HEK293 (cell line): ENCODE data around the gene SLC25A30.

Experiments
- CTCF ChIA-PET: fragments of 350-600 bp; formaldehyde crosslinking; extraction: SDS; loops from one replicate; lab custom pipeline; 2021; ENCODE audit warnings: antibody characterized with exemption; lab: Yijun Ruan, JAX
- POLR2A ChIA-PET: fragments of 300-600 bp; formaldehyde crosslinking; extraction: SDS; loops from one replicate; lab custom pipeline; 2020; ENCODE audit warnings: antibody characterized with exemption, inconsistent platforms; lab: Yijun Ruan, JAX
- H3K27ac ChIP-seq: fragments of 200-500 bp; sonication (Bioruptor generic); 2 replicates; pipeline ENCODE4 v1.5.1; 2014; ENCODE audit warnings: low read depth, low read length, control low read depth, inconsistent platforms; ENCODE audit errors: extremely low read depth
- H3K36me3 ChIP-seq, 2 experiments: fragments of 200-500 bp in 1 of 2; sonication (Bioruptor generic) in 1 of 2; 1 replicate in 1 of 2; 2 replicates in 1 of 2; pipeline ENCODE4 v1.5.1; 2014 to 2017; ENCODE audit warnings: inconsistent platforms in 2 of 2, low read length in 2 of 2; ENCODE audit not compliant: control insufficient read depth in 2 of 2, insufficient read depth in 1 of 2
- H3K4me1 ChIP-seq: fragments of 200-500 bp; sonication (Bioruptor generic); 2 replicates; pipeline ENCODE4 v1.5.1; 2014; ENCODE audit warnings: mild to moderate bottlenecking, low read length, inconsistent platforms; ENCODE audit not compliant: control insufficient read depth, insufficient read depth
- H3K4me3 ChIP-seq: 2 replicates; pipeline ENCODE4 v1.5.1; 2011; ENCODE audit warnings: low read depth, mild to moderate bottlenecking, control low read depth, low read length, moderate library complexity
- H3K9me3 ChIP-seq: fragments of 200-500 bp; sonication (Bioruptor generic); 2 replicates; pipeline ENCODE4 v1.5.1; 2014; ENCODE audit warnings: low read depth, low read length, inconsistent platforms; ENCODE audit not compliant: control insufficient read depth, insufficient read depth
- TRIM28 ChIP-seq: IDR thresholded peaks from 2 replicates; pipeline ENCODE4 v1.6.1; 2011; ENCODE audit warnings: low read length, control low read depth, borderline replicate concordance
- ZBTB1 ChIP-seq: fragments of 450-650 bp; formaldehyde crosslinking; IDR thresholded peaks from 2 replicates; pipeline ENCODE4 v1.5.1; 2016; ENCODE audit warnings: missing biosample characterization, missing genetic modification characterization
- ZBTB7A ChIP-seq: fragments of 450-650 bp; formaldehyde crosslinking; IDR thresholded peaks from 2 replicates; pipeline ENCODE4 v1.5.1; 2016; ENCODE audit warnings: low read depth, missing biosample characterization, missing genetic modification characterization
- ZBTB8A ChIP-seq: fragments of 450-650 bp; formaldehyde crosslinking; IDR thresholded peaks from 2 replicates; pipeline ENCODE4 v1.5.1; 2016; ENCODE audit warnings: missing biosample characterization, missing genetic modification characterization
- ZNF133 ChIP-seq: fragments of 450-650 bp; formaldehyde crosslinking; IDR thresholded peaks from 2 replicates; pipeline ENCODE4 v1.5.1; 2016; ENCODE audit warnings: missing biosample characterization, missing genetic modification characterization
- ZNF157 ChIP-seq: fragments of 450-650 bp; formaldehyde crosslinking; IDR thresholded peaks from 2 replicates; pipeline ENCODE4 v1.5.1; 2016; ENCODE audit warnings: missing biosample characterization, missing genetic modification characterization
- ZNF16 ChIP-seq: fragments of 450-650 bp; formaldehyde crosslinking; IDR thresholded peaks from 2 replicates; pipeline ENCODE4 v1.5.1; 2016; ENCODE audit warnings: low read depth, missing biosample characterization, missing genetic modification characterization
- ZNF175 ChIP-seq: fragments of 450-650 bp; formaldehyde crosslinking; IDR thresholded peaks from 2 replicates; pipeline ENCODE4 v1.5.1; 2016; ENCODE audit warnings: missing biosample characterization, missing genetic modification characterization
- ZNF184 ChIP-seq: fragments of 450-650 bp; IDR thresholded peaks from 2 replicates; pipeline ENCODE4 v1.5.1; 2018; ENCODE audit warnings: missing biosample characterization, mild to moderate bottlenecking, missing genetic modification characterization
- ZNF23 ChIP-seq: fragments of 450-650 bp; formaldehyde crosslinking; IDR thresholded peaks from 2 replicates; pipeline ENCODE4 v1.5.1; 2016; ENCODE audit warnings: missing biosample characterization, missing genetic modification characterization, borderline replicate concordance
- ZNF266 ChIP-seq: fragments of 450-650 bp; formaldehyde crosslinking; IDR thresholded peaks from 2 replicates; pipeline ENCODE4 v1.5.1; 2016; ENCODE audit warnings: missing biosample characterization, missing genetic modification characterization, low read depth
- ZNF350 ChIP-seq: fragments of 450-650 bp; formaldehyde crosslinking; IDR thresholded peaks from 2 replicates; pipeline ENCODE4 v1.5.0; 2017; ENCODE audit warnings: missing biosample characterization, mild to moderate bottlenecking, missing genetic modification characterization
- ZNF510 ChIP-seq: fragments of 450-650 bp; formaldehyde crosslinking; IDR thresholded peaks from 2 replicates; pipeline ENCODE4 v1.5.1; 2018; ENCODE audit warnings: mild to moderate bottlenecking, missing genetic modification characterization, missing biosample characterization; ENCODE audit not compliant: insufficient replicate concordance
- ZNF571 ChIP-seq: fragments of 450-650 bp; formaldehyde crosslinking; IDR thresholded peaks from 2 replicates; pipeline ENCODE4 v1.5.0; 2017; ENCODE audit warnings: missing biosample characterization, missing genetic modification characterization
- ZNF664 ChIP-seq: fragments of 450-650 bp; formaldehyde crosslinking; IDR thresholded peaks from 2 replicates; pipeline ENCODE4 v1.5.1; 2016; ENCODE audit warnings: missing biosample characterization, missing genetic modification characterization
- ZNF777 ChIP-seq: fragments of 450-650 bp; formaldehyde crosslinking; IDR thresholded peaks from 2 replicates; pipeline ENCODE4 v1.5.1; 2017; ENCODE audit warnings: missing biosample characterization, missing genetic modification characterization, borderline replicate concordance
- ZSCAN30 ChIP-seq: fragments of 450-650 bp; IDR thresholded peaks from 2 replicates; pipeline ENCODE4 v1.5.1; 2018; ENCODE audit warnings: missing biosample characterization, mild to moderate bottlenecking, missing genetic modification characterization, moderate library complexity
- TF ChIP-seq, protein P1 (sequence below): fragments of 450-650 bp; formaldehyde crosslinking; conservative IDR thresholded peaks from 2 replicates; pipeline ENCODE4 v1.5.1; 2016; ENCODE audit warnings: low read depth, missing biosample characterization, missing genetic modification characterization
- TF ChIP-seq, protein P2 (sequence below): fragments of 450-650 bp; formaldehyde crosslinking; IDR thresholded peaks from 2 replicates; pipeline ENCODE4 v1.5.1; 2016; ENCODE audit warnings: missing biosample characterization, missing genetic modification characterization
- TF ChIP-seq, protein P3 (sequence below): fragments of 450-650 bp; formaldehyde crosslinking; IDR thresholded peaks from 2 replicates; pipeline ENCODE4 v1.5.1; 2016; ENCODE audit warnings: missing biosample characterization, missing genetic modification characterization
- TF ChIP-seq, protein P4 (sequence below): fragments of 450-650 bp; formaldehyde crosslinking; IDR thresholded peaks from 2 replicates; pipeline ENCODE4; 2016; ENCODE audit warnings: missing biosample characterization, missing genetic modification characterization
- TF ChIP-seq, protein P5 (sequence below): fragments of 450-650 bp; formaldehyde crosslinking; IDR thresholded peaks from 2 replicates; pipeline ENCODE4 v1.5.1; 2016; ENCODE audit warnings: missing biosample characterization, missing genetic modification characterization, borderline replicate concordance

The SLC25A30 gene

DNA sequence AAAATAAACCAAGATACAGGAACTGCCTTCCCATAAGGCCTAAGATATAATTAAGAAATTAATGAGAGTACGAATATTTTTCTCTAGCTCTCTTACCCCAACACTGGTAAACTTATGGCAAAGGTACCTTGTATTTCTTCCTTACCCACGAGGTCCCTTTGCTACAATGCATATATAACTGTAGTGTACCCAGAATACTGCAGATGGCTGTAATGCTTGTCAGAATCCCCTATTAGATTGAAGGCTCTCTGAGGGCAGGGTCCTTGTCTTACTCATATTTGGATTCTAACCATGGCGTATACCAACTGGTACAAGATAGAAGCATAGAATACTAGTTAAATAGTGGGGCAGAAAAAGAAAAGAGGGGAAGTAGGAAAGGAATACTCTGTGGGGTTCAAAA is 15.1 kb downstream of the SLC25A30 start:
- ChIA-PET POLR2A (no interaction called here), CTCF (interaction anchor here (0.9 kb wide), 1 partner anchor 10 kb away, joined by 4 read pairs; no protein-coding TSS in a partner anchor)
- no peak overlapping the region for H3K27ac ChIP-seq
- no peak overlapping the region for H3K4me3 ChIP-seq
- H3K4me1 ChIP-seq = no peaks in the 10 kb centered on the region
- H3K36me3 ChIP-seq = peaks cover 6 to 46% of the 10 kb centered on the region in 2 experiments; a peak in 2 of 3 replicates
- no peaks in the 10 kb centered on the region for H3K9me3 ChIP-seq
- TF ChIP-seq ZBTB7A (tag by site-specific recombination) = no peak
- TF ChIP-seq ZNF184 (tag by site-specific recombination) = no peak
- TF ChIP-seq ZNF510 = no peak

DNA sequence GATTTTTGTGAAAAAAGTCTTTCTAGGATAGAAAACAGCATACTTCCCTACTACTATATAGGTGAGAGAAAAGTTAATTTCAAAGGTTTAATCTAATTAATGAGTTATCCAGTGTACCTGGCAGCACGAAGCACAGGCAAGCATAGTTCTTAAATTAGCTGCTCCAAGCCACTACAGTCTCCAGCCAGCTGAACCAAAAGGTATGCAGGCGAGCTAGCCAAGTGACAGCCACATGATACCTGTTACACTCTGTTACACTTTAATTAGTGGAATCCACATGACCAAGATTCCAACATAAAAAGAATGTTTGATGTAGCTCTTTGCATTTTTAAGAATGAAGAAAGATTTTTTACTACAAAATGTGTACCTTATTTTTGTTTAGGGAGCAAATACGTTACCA is 15.5 kb downstream of the SLC25A30 start:
- no peak for TF ChIP-seq ZNF23
- no peak for TF ChIP-seq ZNF777 (tag by site-specific recombination)
- TF ChIP-seq ZNF157 (tag by site-specific recombination) = no peak
- TF ChIP-seq ZNF664 (tag by site-specific recombination) = no peak
- no peak for TF ChIP-seq ZSCAN30 (tag by site-specific recombination)
- TF ChIP-seq ZNF350 = no peak
- TF ChIP-seq, protein P1, sequence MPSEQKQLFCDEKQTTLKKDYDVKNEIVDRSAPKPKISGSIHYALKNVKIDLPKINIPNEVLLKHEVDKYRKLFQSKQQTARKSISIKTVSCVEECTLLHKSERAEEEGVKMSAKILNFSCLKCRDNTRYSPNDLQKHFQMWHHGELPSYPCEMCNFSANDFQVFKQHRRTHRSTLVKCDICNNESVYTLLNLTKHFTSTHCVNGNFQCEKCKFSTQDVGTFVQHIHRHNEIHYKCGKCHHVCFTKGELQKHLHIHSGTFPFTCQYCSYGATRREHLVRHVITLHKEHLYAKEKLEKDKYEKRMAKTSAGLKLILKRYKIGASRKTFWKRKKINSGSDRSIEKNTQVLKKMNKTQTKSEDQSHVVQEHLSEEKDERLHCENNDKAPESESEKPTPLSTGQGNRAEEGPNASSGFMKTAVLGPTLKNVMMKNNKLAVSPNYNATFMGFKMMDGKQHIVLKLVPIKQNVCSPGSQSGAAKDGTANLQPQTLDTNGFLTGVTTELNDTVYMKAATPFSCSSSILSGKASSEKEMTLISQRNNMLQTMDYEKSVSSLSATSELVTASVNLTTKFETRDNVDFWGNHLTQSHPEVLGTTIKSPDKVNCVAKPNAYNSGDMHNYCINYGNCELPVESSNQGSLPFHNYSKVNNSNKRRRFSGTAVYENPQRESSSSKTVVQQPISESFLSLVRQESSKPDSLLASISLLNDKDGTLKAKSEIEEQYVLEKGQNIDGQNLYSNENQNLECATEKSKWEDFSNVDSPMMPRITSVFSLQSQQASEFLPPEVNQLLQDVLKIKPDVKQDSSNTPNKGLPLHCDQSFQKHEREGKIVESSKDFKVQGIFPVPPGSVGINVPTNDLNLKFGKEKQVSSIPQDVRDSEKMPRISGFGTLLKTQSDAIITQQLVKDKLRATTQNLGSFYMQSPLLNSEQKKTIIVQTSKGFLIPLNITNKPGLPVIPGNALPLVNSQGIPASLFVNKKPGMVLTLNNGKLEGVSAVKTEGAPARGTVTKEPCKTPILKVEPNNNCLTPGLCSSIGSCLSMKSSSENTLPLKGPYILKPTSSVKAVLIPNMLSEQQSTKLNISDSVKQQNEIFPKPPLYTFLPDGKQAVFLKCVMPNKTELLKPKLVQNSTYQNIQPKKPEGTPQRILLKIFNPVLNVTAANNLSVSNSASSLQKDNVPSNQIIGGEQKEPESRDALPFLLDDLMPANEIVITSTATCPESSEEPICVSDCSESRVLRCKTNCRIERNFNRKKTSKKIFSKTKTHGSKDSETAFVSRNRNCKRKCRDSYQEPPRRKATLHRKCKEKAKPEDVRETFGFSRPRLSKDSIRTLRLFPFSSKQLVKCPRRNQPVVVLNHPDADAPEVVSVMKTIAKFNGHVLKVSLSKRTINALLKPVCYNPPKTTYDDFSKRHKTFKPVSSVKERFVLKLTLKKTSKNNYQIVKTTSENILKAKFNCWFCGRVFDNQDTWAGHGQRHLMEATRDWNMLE (tag by site-specific recombination) = no peak
- no peak for TF ChIP-seq ZBTB1 (tag by site-specific recombination)
- no peak for TF ChIP-seq ZNF266
- TF ChIP-seq, protein P2, sequence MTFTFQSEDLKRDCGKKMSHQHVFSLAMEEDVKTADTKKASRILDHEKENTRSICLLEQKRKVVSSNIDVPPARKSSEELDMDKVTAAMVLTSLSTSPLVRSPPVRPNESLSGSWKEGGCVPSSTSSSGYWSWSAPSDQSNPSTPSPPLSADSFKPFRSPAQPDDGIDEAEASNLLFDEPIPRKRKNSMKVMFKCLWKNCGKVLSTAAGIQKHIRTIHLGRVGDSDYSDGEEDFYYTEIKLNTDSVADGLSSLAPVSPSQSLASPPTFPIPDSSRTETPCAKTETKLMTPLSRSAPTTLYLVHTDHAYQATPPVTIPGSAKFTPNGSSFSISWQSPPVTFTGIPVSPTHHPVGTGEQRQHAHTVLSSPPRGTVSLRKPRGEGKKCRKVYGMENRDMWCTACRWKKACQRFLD = no peak
- no peak for TF ChIP-seq ZNF16
- TF ChIP-seq ZNF571 (tag by site-specific recombination) = no peak
- no peak for TF ChIP-seq ZNF133
- no peak for TF ChIP-seq TRIM28
- TF ChIP-seq, protein P3, sequence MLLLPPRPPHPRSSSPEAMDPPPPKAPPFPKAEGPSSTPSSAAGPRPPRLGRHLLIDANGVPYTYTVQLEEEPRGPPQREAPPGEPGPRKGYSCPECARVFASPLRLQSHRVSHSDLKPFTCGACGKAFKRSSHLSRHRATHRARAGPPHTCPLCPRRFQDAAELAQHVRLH = no peak
- TF ChIP-seq, protein P4, sequence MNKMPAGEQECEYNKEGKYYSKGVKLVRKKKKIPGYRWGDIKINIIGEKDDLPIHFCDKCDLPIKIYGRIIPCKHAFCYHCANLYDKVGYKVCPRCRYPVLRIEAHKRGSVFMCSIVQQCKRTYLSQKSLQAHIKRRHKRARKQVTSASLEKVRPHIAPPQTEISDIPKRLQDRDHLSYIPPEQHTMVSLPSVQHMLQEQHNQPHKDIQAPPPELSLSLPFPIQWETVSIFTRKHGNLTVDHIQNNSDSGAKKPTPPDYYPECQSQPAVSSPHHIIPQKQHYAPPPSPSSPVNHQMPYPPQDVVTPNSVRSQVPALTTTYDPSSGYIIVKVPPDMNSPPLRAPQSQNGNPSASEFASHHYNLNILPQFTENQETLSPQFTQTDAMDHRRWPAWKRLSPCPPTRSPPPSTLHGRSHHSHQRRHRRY (tag by site-specific recombination) = no peak
- TF ChIP-seq, protein P5, sequence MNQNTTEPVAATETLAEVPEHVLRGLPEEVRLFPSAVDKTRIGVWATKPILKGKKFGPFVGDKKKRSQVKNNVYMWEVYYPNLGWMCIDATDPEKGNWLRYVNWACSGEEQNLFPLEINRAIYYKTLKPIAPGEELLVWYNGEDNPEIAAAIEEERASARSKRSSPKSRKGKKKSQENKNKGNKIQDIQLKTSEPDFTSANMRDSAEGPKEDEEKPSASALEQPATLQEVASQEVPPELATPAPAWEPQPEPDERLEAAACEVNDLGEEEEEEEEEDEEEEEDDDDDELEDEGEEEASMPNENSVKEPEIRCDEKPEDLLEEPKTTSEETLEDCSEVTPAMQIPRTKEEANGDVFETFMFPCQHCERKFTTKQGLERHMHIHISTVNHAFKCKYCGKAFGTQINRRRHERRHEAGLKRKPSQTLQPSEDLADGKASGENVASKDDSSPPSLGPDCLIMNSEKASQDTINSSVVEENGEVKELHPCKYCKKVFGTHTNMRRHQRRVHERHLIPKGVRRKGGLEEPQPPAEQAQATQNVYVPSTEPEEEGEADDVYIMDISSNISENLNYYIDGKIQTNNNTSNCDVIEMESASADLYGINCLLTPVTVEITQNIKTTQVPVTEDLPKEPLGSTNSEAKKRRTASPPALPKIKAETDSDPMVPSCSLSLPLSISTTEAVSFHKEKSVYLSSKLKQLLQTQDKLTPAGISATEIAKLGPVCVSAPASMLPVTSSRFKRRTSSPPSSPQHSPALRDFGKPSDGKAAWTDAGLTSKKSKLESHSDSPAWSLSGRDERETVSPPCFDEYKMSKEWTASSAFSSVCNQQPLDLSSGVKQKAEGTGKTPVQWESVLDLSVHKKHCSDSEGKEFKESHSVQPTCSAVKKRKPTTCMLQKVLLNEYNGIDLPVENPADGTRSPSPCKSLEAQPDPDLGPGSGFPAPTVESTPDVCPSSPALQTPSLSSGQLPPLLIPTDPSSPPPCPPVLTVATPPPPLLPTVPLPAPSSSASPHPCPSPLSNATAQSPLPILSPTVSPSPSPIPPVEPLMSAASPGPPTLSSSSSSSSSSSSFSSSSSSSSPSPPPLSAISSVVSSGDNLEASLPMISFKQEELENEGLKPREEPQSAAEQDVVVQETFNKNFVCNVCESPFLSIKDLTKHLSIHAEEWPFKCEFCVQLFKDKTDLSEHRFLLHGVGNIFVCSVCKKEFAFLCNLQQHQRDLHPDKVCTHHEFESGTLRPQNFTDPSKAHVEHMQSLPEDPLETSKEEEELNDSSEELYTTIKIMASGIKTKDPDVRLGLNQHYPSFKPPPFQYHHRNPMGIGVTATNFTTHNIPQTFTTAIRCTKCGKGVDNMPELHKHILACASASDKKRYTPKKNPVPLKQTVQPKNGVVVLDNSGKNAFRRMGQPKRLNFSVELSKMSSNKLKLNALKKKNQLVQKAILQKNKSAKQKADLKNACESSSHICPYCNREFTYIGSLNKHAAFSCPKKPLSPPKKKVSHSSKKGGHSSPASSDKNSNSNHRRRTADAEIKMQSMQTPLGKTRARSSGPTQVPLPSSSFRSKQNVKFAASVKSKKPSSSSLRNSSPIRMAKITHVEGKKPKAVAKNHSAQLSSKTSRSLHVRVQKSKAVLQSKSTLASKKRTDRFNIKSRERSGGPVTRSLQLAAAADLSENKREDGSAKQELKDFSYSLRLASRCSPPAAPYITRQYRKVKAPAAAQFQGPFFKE = no peak
- no peak for TF ChIP-seq ZBTB8A (tag by site-specific recombination)
- no peak for TF ChIP-seq ZNF175 (tag by site-specific recombination)
- no peak overlapping the region for H3K27ac ChIP-seq
- no peak overlapping the region for H3K4me3 ChIP-seq
- H3K36me3 ChIP-seq = peaks cover 6 to 46% of the 10 kb centered on the region in 2 experiments; a peak in 2 of 3 replicates
- ChIA-PET POLR2A (no interaction called here), CTCF (interaction anchor here (0.9 kb wide), 1 partner anchor 9 kb away, joined by 4 read pairs; no protein-coding TSS in a partner anchor)
- no peaks in the 10 kb centered on the region for H3K9me3 ChIP-seq
- H3K4me1 ChIP-seq = no peaks in the 10 kb centered on the region
